Activated T-cell treated with anti-CD3 and anti-CD28 coated beads for 4 hours (primary cell): Measurements from ENCODE around the gene LYPD3.

ENCODE experiments used
- DNase-seq: peaks from one replicate; pipeline ENCODE4 v3.0.0-alpha.2; 2020

LYPD3 gene

GRCh38 chr19:43485951-43486350, 20.5 kb upstream of the LYPD3 start:
- DNase-seq: no peak

GRCh38 chr19:43483281-43483680, 17.9 kb upstream of the LYPD3 start:
- DNase-seq: no peak

GRCh38 chr19:43482193-43482592, 16.8 kb upstream of the LYPD3 start:
- DNase-seq: no peak

GRCh38 chr19:43481701-43482100, 16.3 kb upstream of the LYPD3 start:
- DNase-seq: no peak

- DNase-seq: no peak
Observed at GRCh38 chr19:43480574-43480973, 15.2 kb upstream of the LYPD3 start.

GRCh38 chr19:43479961-43480561, 14.7 kb upstream of the LYPD3 start:
- DNase-seq: no peak

- no peak for DNase-seq
Observed at GRCh38 chr19:43479226-43479625, 13.8 kb upstream of the LYPD3 start.

- DNase-seq: no peak
Observed at GRCh38 chr19:43478323-43478722, 12.9 kb upstream of the LYPD3 start.

GRCh38 chr19:43476606-43477005, 11.2 kb upstream of the LYPD3 start:
- DNase-seq: no peak

GRCh38 chr19:43474986-43475705, 9.7 kb upstream of the LYPD3 start:
- peak; percentile 97 for DNase-seq

GRCh38 chr19:43474487-43474886, 9.1 kb upstream of the LYPD3 start:
- DNase-seq: no peak

GRCh38 chr19:43471091-43471490, 5.7 kb upstream of the LYPD3 start:
- DNase-seq: no peak

GRCh38 chr19:43470288-43470687, 4.9 kb upstream of the LYPD3 start:
- peak; percentile 38 for DNase-seq

GRCh38 chr19:43469160-43469480, 3.7 kb upstream of the LYPD3 start:
- DNase-seq: no peak

- no peak for DNase-seq
Observed at GRCh38 chr19:43468354-43469159, 3.1 kb upstream of the LYPD3 start.

GRCh38 chr19:43467730-43468129, 2.3 kb upstream of the LYPD3 start:
- DNase-seq: no peak

- no peak for DNase-seq
Observed at GRCh38 chr19:43467276-43467675, 1.9 kb upstream of the LYPD3 start.

GRCh38 chr19:43466793-43467192, 1.4 kb upstream of the LYPD3 start:
- no peak for DNase-seq

- peak; percentile 70 for DNase-seq
Observed at GRCh38 chr19:43464134-43464775, 1.2 kb downstream of the LYPD3 start.

GRCh38 chr19:43463381-43464133, 1.9 kb downstream of the LYPD3 start:
- peak; percentile 99 for DNase-seq

GRCh38 chr19:43462785-43463380, 2.5 kb downstream of the LYPD3 start:
- no peak for DNase-seq

- DNase-seq: no peak
Observed at GRCh38 chr19:43462383-43462782, 3.0 kb downstream of the LYPD3 start.
